Stimulated activated CD4-positive, alpha-beta T cell treated with anti-CD3 and anti-CD28 coated beads, TNF-alpha, amount 100 ng/mL, for 4 hours (primary cell): ENCODE measurements around the gene SEMA5A.

Source experiments
- DNase-seq, 3 experiments: peaks; one replicate each; pipeline ENCODE4 v3.0.0-alpha.2; 2020; ENCODE audit warnings: low read depth in 3 of 3

SEMA5A gene

GRCh38 chr5:9013147-9013546 lies 532.7 kb downstream of the SEMA5A start:
- DNase-seq: no peak

GRCh38 chr5:9009931-9010651 lies 535.8 kb downstream of the SEMA5A start:
- DNase-seq: no peak

GRCh38 chr5:8997542-8998070 lies 548.3 kb downstream of the SEMA5A start:
- DNase-seq: no peak

DNA sequence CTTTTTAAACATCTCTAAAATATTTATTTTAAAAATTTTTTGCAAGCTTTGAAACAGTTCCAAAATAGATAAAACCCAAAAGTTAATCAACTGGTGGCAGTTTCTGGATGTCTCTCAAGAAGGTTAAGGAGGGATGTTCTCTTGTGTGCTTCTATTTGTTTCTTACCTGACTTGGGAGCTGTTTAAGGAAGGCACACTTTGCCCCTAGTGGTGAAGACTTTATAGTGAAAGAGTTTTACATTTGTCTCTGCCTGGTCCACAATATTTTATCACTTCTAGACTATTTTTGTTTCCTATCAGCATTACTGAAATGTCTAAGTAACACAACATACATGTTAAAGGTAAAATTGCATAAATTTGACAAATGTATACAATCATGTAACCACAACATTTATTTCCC lies 552.8 kb downstream of the SEMA5A start:
- DNase-seq: no peak
